H1 (cell line): ENCODE data around the gene KCNK4. TPM values are rescaled to one million over a fixed set of nuclear protein-coding genes. Genes with fewer than 3 reads are reported as not detected.

Experiments used
- ASH2L ChIP-seq: fragments of 200-600, 300-600 bp; sonication (generic); IDR thresholded peaks from one replicate; pipeline ENCODE4 v1.7.1; 2017; ENCODE audit warnings: low read length
- CBX5 ChIP-seq: fragments of 300-800, 300-1000 bp; sonication (generic); IDR thresholded peaks from 2 replicates; pipeline ENCODE4 v1.7.1; 2016; ENCODE audit warnings: antibody characterized with exemption, low read length, low read depth
- GTF2F1 ChIP-seq: IDR thresholded peaks from 2 replicates; pipeline ENCODE4 v1.6.1; 2012; ENCODE audit warnings: low read depth, low read length, improper control_type of control experiment, borderline replicate concordance
- HDAC6 ChIP-seq: IDR thresholded peaks from one replicate; pipeline ENCODE4 v1.7.1; 2012; ENCODE audit warnings: low read depth, mild to moderate bottlenecking, inconsistent platforms, low read length, moderate library complexity
- KDM1A ChIP-seq: fragments of 200-600, 300-600 bp; sonication (generic); IDR thresholded peaks from 2 replicates; pipeline ENCODE4 v1.7.1; 2016; ENCODE audit warnings: mild to moderate bottlenecking, low read length, borderline replicate concordance
- KDM4A ChIP-seq: IDR thresholded peaks from one replicate; pipeline ENCODE4 v1.7.1; 2012; ENCODE audit warnings: low read depth, mild to moderate bottlenecking, moderate library complexity, low read length, inconsistent platforms; ENCODE audit not compliant: severe bottlenecking
- POLR2A ChIP-seq, 2 experiments: IDR thresholded peaks; 1 replicate in 1 of 2; 2 replicates in 1 of 2; pipeline ENCODE4 v1.6.1; 2011; ENCODE audit warnings: low read depth in 2 of 2, low read length in 2 of 2, mild to moderate bottlenecking in 2 of 2; ENCODE audit errors: control extremely low read depth in 1 of 2
- POLR2AphosphoS5 ChIP-seq: IDR thresholded peaks from 2 replicates; pipeline ENCODE4 v1.6.1; 2011; ENCODE audit warnings: low read depth, low read length
- RBBP5 ChIP-seq: IDR thresholded peaks from 2 replicates; pipeline ENCODE4 v1.7.1; 2012; ENCODE audit warnings: low read depth, mild to moderate bottlenecking, inconsistent platforms, low read length, moderate library complexity, borderline replicate concordance
- SIN3A ChIP-seq, 2 experiments: IDR thresholded peaks in 1 of 2; conservative IDR thresholded peaks in 1 of 2; 2 replicates each; pipeline ENCODE4 v1.6.1; 2011 to 2012; ENCODE audit warnings: low read length in 2 of 2, improper control_type of control experiment in 1 of 2, low read depth in 1 of 2, mild to moderate bottlenecking in 1 of 2
- SP1 ChIP-seq: IDR thresholded peaks from 2 replicates; pipeline ENCODE4 v1.6.1; 2011; ENCODE audit warnings: low read depth, low read length
- SP4 ChIP-seq: IDR thresholded peaks from 2 replicates; pipeline ENCODE4 v1.6.1; 2012; ENCODE audit warnings: low read length, inconsistent platforms
- SRF ChIP-seq: IDR thresholded peaks from 2 replicates; pipeline ENCODE4 v1.6.1; 2011; ENCODE audit warnings: mild to moderate bottlenecking, low read depth, low read length, moderate library complexity
- TAF1 ChIP-seq: IDR thresholded peaks from 2 replicates; pipeline ENCODE4 v1.6.1; 2011; ENCODE audit warnings: mild to moderate bottlenecking, low read depth, low read length
- TAF7 ChIP-seq: optimal IDR thresholded peaks from 2 replicates; pipeline ENCODE3; 2011; ENCODE audit warnings: low read depth, mild to moderate bottlenecking, inconsistent platforms, low read length, moderate library complexity, borderline replicate concordance
- TBP ChIP-seq: IDR thresholded peaks from 2 replicates; pipeline ENCODE4 v1.6.1; 2011; ENCODE audit warnings: low read depth, low read length, improper control_type of control experiment
- YY1 ChIP-seq: IDR thresholded peaks from 2 replicates; pipeline ENCODE4 v1.6.1; 2011; ENCODE audit warnings: low read depth, mild to moderate bottlenecking, low read length
- ZNF274 ChIP-seq: IDR thresholded peaks from 2 replicates; pipeline ENCODE4 v1.7.0; 2012; ENCODE audit warnings: low read length, borderline replicate concordance; ENCODE audit errors: extremely low read depth
- polyA plus RNA-seq, 7 experiments: library from polyadenylated mRNA; depleted of rRNA in 3 of 7; stranded (reverse) in 5 of 7; unstranded in 2 of 7; fragments of >200 nt in 5 of 7; fragments of 200-250 nt in 2 of 7; gene quantifications; 1 replicate in 5 of 7; 2 replicates in 1 of 7; 4 replicates in 1 of 7; pipeline versions ENCODE4 v1.2.1 to v1.2.3, GENCODE V29; 2011 to 2013; ENCODE audit warnings: missing spikeins in 2 of 7, mixed read lengths in 2 of 7
- total RNA-seq: library from RNA; stranded (reverse); fragmentation: NEBNext Ultra II Directional; extraction: Animal tissue kit (Norgen Biotek cat#: 25700); gene quantifications from 2 replicates; pipeline ENCODE4 v1.2.1, GENCODE V29; 2021
- TF ChIP-seq, protein P1 (sequence below): IDR thresholded peaks from 2 replicates; pipeline ENCODE4 v1.6.1; 2012; ENCODE audit warnings: inconsistent platforms
- TF ChIP-seq, protein P2 (sequence below): IDR thresholded peaks from 2 replicates; pipeline ENCODE4 v1.6.1; 2012; ENCODE audit warnings: inconsistent platforms
- TF ChIP-seq, protein P3 (sequence below): IDR thresholded peaks from 2 replicates; pipeline ENCODE4 v1.6.1; 2011; ENCODE audit warnings: low read length, improper control_type of control experiment

KCNK4 gene
- total and polyA plus RNA-seq, 2 of the 8 experiments (the other 6 are each of a cell fraction or from before 2014, with no cell fraction given): 0.19 TPM; not detected in 1

DNA sequence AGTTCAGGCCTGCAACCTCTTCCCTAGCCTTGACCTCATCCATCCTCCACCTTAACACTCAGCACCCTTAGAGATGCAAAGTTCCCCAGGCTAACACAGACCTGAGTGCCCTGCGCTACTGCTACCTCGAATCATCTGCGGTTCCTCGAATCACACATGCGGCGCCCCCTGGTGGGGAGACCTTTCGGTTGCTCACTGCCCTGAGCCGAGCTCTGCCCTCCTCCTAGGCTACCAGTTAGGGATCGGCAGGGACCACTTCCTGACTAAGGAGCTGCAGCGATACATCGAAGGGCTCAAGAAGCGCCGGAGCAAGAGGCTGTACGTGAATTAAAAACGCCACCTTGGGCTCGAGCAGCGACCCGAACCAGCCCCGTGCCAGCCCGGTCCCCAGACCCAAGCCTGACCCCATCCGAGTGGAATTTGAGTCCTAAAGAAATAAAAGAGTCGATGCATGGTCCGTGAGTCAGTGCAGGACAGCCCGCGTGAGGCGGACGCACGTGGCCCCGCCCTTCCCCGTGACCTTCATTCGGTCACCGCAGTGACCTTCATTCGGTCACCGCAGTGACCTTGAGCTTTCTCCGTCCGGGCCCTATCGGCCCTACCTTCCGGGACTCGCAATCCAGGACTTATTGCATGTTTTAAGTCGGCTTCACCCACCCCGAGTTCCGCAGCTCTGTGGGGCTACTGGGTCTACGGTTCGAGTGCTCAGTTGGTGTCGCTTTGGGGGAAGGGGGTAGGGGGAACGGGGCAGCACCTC, 13.4 kb downstream of the KCNK4 start (continued):
- TF ChIP-seq TAF1 (peak; percentile 51; the same call in 1 of the 2 replicates), CBX5 (no peak), KDM4A (peak; percentile 70), GTF2F1 (no peak), HDAC6 (no peak), POLR2AphosphoS5 (peak; percentile 80), KDM1A (peak; percentile 31; the same call in 1 of the 2 replicates), POLR2A (IDR thresholded peaks at IDR 0.05; ENCODE audit: control extremely low read depth in 1 of 2, low read depth in 2 of 2, low read length in 2 of 2) (peak in 1 of 2 experiments; percentile 95; a peak in 2 of 3 replicates), SIN3A (conservative IDR thresholded peaks at IDR 0.05 in 1 of 2, IDR thresholded peaks at IDR 0.05 in 1 of 2; ENCODE audit: low read depth in 1 of 2, low read length in 2 of 2) (peak; percentile 58 to 80; a peak in 1 of 4 replicates), YY1 (no peak), SP4 (peak; percentile 39; the same call in 1 of the 2 replicates), ZNF274 (no peak), SP1 (no peak; the same call in 1 of the 2 replicates), TAF7 (peak; percentile 34), ASH2L (peak; percentile 73), RBBP5 (peak; percentile 39; the same call in 1 of the 2 replicates), TBP (peak; percentile 60), SRF (no peak)
- TF ChIP-seq, protein P1, sequence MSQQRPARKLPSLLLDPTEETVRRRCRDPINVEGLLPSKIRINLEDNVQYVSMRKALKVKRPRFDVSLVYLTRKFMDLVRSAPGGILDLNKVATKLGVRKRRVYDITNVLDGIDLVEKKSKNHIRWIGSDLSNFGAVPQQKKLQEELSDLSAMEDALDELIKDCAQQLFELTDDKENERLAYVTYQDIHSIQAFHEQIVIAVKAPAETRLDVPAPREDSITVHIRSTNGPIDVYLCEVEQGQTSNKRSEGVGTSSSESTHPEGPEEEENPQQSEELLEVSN: 0 out of 2 replicates have a peak, but pooled peaks have one; percentile 48
- TF ChIP-seq, protein P2, sequence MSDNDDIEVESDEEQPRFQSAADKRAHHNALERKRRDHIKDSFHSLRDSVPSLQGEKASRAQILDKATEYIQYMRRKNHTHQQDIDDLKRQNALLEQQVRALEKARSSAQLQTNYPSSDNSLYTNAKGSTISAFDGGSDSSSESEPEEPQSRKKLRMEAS: peak; percentile 81
- TF ChIP-seq, protein P3, sequence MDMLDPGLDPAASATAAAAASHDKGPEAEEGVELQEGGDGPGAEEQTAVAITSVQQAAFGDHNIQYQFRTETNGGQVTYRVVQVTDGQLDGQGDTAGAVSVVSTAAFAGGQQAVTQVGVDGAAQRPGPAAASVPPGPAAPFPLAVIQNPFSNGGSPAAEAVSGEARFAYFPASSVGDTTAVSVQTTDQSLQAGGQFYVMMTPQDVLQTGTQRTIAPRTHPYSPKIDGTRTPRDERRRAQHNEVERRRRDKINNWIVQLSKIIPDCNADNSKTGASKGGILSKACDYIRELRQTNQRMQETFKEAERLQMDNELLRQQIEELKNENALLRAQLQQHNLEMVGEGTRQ: peak; percentile 37; the same call in 1 of the 2 replicates
